Measurements from ENCODE around the gene ADGRB3. TPM values are rescaled to one million over a fixed set of nuclear protein-coding genes. Genes with fewer than 3 reads are reported as not detected.

Gene ADGRB3
- total RNA-seq, 2 experiments from 2014 or later: not detected

DNA sequence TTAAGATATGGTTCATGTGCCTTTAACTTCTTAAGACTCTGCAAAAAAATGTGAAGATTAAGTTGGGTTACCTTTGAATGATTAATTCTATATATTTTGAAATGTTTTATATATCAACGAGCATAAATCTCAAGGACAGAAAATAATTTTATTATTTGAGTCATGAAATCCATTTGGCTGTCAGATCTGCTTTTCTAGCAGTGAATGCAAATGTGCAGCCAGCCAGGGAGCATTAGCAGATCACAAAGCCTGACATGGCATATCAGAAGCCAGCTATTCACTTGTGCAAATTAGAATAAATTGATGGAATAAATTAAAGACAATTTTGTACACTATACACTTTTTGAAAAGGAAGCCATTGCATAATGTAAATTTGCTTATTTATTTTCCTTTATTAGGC is 424.3 kb downstream of the ADGRB3 start:
- ChIA-PET POLR2A (interaction anchor here (0.6 kb wide), 2 partner anchors 183 to 695 kb away, joined by 3 to 6 read pairs; no protein-coding TSS in a partner anchor), CTCF (ENCODE audit: unreplicated experiment) (no interaction called here)
- Histone ChIP-seq H3K79me2 (ENCODE audit: insufficient read depth, low read depth, low read length) (no peaks in the 10 kb centered on the region), H4K20me1 (ENCODE audit: insufficient read depth, low read length) (no peaks in the 10 kb centered on the region), H3K9me3 (ENCODE audit: low read length) (no peaks in the 10 kb centered on the region), H3K4me1 (ENCODE audit: insufficient read depth, low read length, poor library complexity, severe bottlenecking) (no peaks in the 10 kb centered on the region), H2AFZ (ENCODE audit: low read length) (no peak overlapping the region), H3K36me3 (ENCODE audit: insufficient read depth, low read length) (no peaks in the 10 kb centered on the region), H3K27ac (ENCODE audit: low read depth, low read length, poor library complexity, severe bottlenecking) (no peak overlapping the region), H3K9me2 (ENCODE audit: insufficient read depth, low read length) (no peaks in the 10 kb centered on the region), H3K4me3 (ENCODE audit: low read depth, low read length, poor library complexity, severe bottlenecking) (no peak overlapping the region), H3K4me2 (ENCODE audit: low read length) (no peak overlapping the region)
- no peak for TF ChIP-seq EZH2phosphoT487 (IDR thresholded peaks at IDR 0.05; ENCODE audit: borderline replicate concordance, low read depth, low read length)
- TF ChIP-seq, protein P1, sequence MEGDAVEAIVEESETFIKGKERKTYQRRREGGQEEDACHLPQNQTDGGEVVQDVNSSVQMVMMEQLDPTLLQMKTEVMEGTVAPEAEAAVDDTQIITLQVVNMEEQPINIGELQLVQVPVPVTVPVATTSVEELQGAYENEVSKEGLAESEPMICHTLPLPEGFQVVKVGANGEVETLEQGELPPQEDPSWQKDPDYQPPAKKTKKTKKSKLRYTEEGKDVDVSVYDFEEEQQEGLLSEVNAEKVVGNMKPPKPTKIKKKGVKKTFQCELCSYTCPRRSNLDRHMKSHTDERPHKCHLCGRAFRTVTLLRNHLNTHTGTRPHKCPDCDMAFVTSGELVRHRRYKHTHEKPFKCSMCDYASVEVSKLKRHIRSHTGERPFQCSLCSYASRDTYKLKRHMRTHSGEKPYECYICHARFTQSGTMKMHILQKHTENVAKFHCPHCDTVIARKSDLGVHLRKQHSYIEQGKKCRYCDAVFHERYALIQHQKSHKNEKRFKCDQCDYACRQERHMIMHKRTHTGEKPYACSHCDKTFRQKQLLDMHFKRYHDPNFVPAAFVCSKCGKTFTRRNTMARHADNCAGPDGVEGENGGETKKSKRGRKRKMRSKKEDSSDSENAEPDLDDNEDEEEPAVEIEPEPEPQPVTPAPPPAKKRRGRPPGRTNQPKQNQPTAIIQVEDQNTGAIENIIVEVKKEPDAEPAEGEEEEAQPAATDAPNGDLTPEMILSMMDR (conservative IDR thresholded peaks at IDR 0.05; ENCODE audit: low read length): no peak
- intact Hi-C loops (cut with micrococcal nuclease; ENCODE audit: unreplicated experiment): no loop called here
- DNase-seq (ENCODE audit: low spot score): no peak
- no TSS peak for BruUV-seq (replicated peaks)

DNA sequence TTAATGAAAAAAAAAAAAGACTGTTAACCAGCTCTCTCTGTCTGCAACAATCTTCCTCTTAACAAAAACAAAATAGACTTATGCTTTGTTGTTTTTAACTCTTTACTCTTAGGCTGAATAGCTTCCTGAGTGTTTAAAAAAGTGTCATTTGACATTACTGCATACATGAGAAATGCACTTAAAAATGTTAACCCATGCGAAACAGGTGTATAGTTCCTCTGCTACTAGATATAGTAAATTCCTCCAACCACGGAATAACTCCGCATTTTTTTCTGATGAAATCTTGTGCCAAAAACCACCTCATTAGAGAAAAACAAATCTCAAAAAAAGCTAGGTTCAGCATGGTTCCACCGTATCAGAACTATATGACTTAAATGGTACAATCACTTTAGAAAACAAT is 426.0 kb downstream of the ADGRB3 start:
- no TSS peak for BruUV-seq (replicated peaks)
- no peak for TF ChIP-seq EZH2phosphoT487 (IDR thresholded peaks at IDR 0.05; ENCODE audit: borderline replicate concordance, low read depth, low read length)
- TF ChIP-seq, protein P1 (conservative IDR thresholded peaks at IDR 0.05; ENCODE audit: low read length): no peak
- no peaks in the 10 kb centered on the region for H3K79me2 ChIP-seq (ENCODE audit: insufficient read depth, low read depth, low read length)
- ChIA-PET POLR2A (interaction anchor here (0.5 to 1.0 kb wide), 2 partner anchors 750 to 1014 kb away, joined by 3 read pairs; no protein-coding TSS in a partner anchor), CTCF (ENCODE audit: unreplicated experiment) (no interaction called here)
- H3K4me1 ChIP-seq (ENCODE audit: insufficient read depth, low read length, poor library complexity, severe bottlenecking): no peaks in the 10 kb centered on the region
- no peaks in the 10 kb centered on the region for H3K9me3 ChIP-seq (ENCODE audit: low read length)
- H3K27ac ChIP-seq (ENCODE audit: low read depth, low read length, poor library complexity, severe bottlenecking): no peak overlapping the region
- H3K4me2 ChIP-seq (ENCODE audit: low read length): no peak overlapping the region
- no peak overlapping the region for H2AFZ ChIP-seq (ENCODE audit: low read length)
- intact Hi-C loops (cut with micrococcal nuclease; ENCODE audit: unreplicated experiment): no loop called here
- no peaks in the 10 kb centered on the region for H3K36me3 ChIP-seq (ENCODE audit: insufficient read depth, low read length)
- no peak overlapping the region for H3K4me3 ChIP-seq (ENCODE audit: low read depth, low read length, poor library complexity, severe bottlenecking)
- H3K9me2 ChIP-seq (ENCODE audit: insufficient read depth, low read length): no peaks in the 10 kb centered on the region
- no peak for DNase-seq (ENCODE audit: low spot score)
- H4K20me1 ChIP-seq (ENCODE audit: insufficient read depth, low read length): no peaks in the 10 kb centered on the region

DNA sequence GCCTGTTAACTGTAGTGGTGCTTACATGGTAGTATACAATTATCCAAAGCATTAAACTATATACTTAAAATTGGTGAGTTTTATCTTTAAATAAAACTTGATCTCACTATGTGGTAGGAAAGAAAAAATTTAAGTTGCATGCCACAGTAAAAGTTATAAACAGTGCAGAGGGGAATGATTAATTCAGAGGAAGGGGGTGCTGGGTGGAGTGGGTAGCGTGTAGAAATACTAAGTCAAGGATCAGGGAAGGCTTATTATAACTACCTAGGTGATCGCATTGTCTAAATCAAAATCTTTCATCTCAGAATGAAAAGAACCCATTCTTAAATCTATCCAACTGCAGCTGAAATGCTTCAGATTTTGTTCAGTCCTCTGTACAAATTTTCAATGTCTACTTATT is 428.3 kb downstream of the ADGRB3 start:
- Histone ChIP-seq H3K4me3 (ENCODE audit: low read depth, low read length, poor library complexity, severe bottlenecking) (no peak overlapping the region), H2AFZ (ENCODE audit: low read length) (no peak overlapping the region), H3K36me3 (ENCODE audit: insufficient read depth, low read length) (no peaks in the 10 kb centered on the region), H3K27ac (ENCODE audit: low read depth, low read length, poor library complexity, severe bottlenecking) (no peak overlapping the region), H3K9me3 (ENCODE audit: low read length) (no peaks in the 10 kb centered on the region), H4K20me1 (ENCODE audit: insufficient read depth, low read length) (no peaks in the 10 kb centered on the region), H3K9me2 (ENCODE audit: insufficient read depth, low read length) (no peaks in the 10 kb centered on the region), H3K4me2 (ENCODE audit: low read length) (no peak overlapping the region), H3K4me1 (ENCODE audit: insufficient read depth, low read length, poor library complexity, severe bottlenecking) (no peaks in the 10 kb centered on the region), H3K79me2 (ENCODE audit: insufficient read depth, low read depth, low read length) (no peaks in the 10 kb centered on the region)
- TF ChIP-seq, protein P1 (conservative IDR thresholded peaks at IDR 0.05; ENCODE audit: low read length): no peak
- TF ChIP-seq EZH2phosphoT487 (IDR thresholded peaks at IDR 0.05; ENCODE audit: borderline replicate concordance, low read depth, low read length): no peak
- BruUV-seq (replicated peaks): no TSS peak
- POLR2A ChIA-PET: no interaction called here
- CTCF ChIA-PET (ENCODE audit: unreplicated experiment): no interaction called here
- intact Hi-C loops (cut with micrococcal nuclease; ENCODE audit: unreplicated experiment): no loop called here
- DNase-seq (ENCODE audit: low spot score): no peak

Measured in OCI-LY7 (cell line).